Measurements from ENCODE around the gene PKD1. TPM values are rescaled to one million over a fixed set of nuclear protein-coding genes. Genes with fewer than 3 reads are reported as not detected.

The PKD1 gene
- total RNA-seq, 1 experiment from 2014 or later = 58.9 TPM

DNA sequence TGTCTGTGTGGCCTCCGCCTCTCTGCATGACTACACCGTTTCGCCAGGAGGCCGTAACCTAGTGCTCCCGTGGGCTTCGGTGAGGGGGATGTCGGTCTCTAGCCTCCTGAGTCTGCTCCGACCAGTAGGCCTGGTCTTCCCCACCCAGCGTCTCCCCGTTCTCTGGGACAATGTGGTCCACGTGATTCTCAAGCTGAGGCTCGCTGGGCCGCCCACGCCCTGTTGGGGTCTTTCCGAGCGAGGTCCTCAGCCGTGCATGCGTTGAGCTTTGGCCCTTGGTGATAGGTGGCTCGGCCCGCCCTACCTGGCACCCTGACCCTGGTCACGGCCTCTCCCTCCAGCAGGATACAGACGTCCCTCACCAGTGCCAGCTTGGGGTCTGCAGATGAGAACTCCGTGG lies 57.0 kb downstream of the PKD1 start:
- DNase-seq (no peak), ATAC-seq (no peak)
- no peak overlapping the region for H3K4me2 ChIP-seq (ENCODE audit: low read length)
- no peaks in the 10 kb centered on the region for H3K27me3 ChIP-seq (ENCODE audit: low read length)
- no peaks in the 10 kb centered on the region for H3K36me3 ChIP-seq (ENCODE audit: low read depth, low read length)
- H3K27ac ChIP-seq (ENCODE audit: low read length) = no peak overlapping the region
- H3K9me3 ChIP-seq (ENCODE audit: low read length) = no peaks in the 10 kb centered on the region
- H3K79me2 ChIP-seq (ENCODE audit: low read length) = no peaks in the 10 kb centered on the region
- no peaks in the 10 kb centered on the region for H3F3A ChIP-seq (ENCODE audit: low read length, unreplicated experiment)
- no TSS peak for BruUV-seq (replicated peaks)
- H4K20me1 ChIP-seq (ENCODE audit: low read length) = no peaks in the 10 kb centered on the region
- intact Hi-C loops (cut with micrococcal nuclease) = no loop called here
- no peak overlapping the region for H3K4me3 ChIP-seq (ENCODE audit: low read length)
- no peaks in the 10 kb centered on the region for H3K9me2 ChIP-seq (replicated peaks; ENCODE audit: low read length)
- CTCF ChIA-PET = no interaction called here
- no peak overlapping the region for H2AFZ ChIP-seq (ENCODE audit: low read length)
- TF ChIP-seq, protein P1, sequence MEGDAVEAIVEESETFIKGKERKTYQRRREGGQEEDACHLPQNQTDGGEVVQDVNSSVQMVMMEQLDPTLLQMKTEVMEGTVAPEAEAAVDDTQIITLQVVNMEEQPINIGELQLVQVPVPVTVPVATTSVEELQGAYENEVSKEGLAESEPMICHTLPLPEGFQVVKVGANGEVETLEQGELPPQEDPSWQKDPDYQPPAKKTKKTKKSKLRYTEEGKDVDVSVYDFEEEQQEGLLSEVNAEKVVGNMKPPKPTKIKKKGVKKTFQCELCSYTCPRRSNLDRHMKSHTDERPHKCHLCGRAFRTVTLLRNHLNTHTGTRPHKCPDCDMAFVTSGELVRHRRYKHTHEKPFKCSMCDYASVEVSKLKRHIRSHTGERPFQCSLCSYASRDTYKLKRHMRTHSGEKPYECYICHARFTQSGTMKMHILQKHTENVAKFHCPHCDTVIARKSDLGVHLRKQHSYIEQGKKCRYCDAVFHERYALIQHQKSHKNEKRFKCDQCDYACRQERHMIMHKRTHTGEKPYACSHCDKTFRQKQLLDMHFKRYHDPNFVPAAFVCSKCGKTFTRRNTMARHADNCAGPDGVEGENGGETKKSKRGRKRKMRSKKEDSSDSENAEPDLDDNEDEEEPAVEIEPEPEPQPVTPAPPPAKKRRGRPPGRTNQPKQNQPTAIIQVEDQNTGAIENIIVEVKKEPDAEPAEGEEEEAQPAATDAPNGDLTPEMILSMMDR (conservative IDR thresholded peaks at IDR 0.05; ENCODE audit: low read depth, low read length) = no peak
- no peak for TF ChIP-seq EZH2 (IDR thresholded peaks at IDR 0.05; ENCODE audit: low read length, unreplicated experiment)
- TF ChIP-seq EZH2phosphoT487 (IDR thresholded peaks at IDR 0.05; ENCODE audit: borderline replicate concordance, low read length) = no peak
- POLR2A ChIA-PET (ENCODE audit: unreplicated experiment) = no interaction called here
- no peak overlapping the region for H3K9ac ChIP-seq (ENCODE audit: low read length)
- H3K4me1 ChIP-seq (ENCODE audit: insufficient read depth, low read length) = no peaks in the 10 kb centered on the region

DNA sequence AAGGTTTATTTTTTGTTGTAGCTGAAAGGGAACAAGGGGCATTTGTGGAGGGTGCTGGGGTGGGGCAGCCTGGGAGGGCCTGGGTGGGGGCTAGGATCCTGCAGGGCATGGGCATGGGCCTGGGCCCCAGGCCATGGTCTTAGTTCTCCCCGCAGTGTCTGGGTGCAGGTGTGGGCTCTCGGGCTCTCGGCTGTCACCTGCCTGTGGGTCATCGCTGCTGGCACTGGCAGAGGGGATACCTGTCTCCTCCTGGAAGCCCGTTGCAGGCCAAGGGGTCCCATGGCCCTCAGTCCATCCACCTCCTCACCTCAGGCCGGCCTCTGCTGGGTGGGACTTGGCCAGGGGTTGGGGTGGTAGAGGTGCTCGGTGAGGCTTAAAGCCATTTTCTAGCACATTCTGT lies 57.6 kb downstream of the PKD1 start:
- ChIA-PET CTCF (no interaction called here), POLR2A (ENCODE audit: unreplicated experiment) (no interaction called here)
- Histone ChIP-seq H3K4me2 (ENCODE audit: low read length) (no peak overlapping the region), H4K20me1 (ENCODE audit: low read length) (no peaks in the 10 kb centered on the region), H3K27ac (ENCODE audit: low read length) (no peak overlapping the region), H3K9me2 (replicated peaks; ENCODE audit: low read length) (no peaks in the 10 kb centered on the region), H3F3A (ENCODE audit: low read length, unreplicated experiment) (no peaks in the 10 kb centered on the region), H2AFZ (ENCODE audit: low read length) (no peak overlapping the region), H3K9me3 (ENCODE audit: low read length) (no peaks in the 10 kb centered on the region), H3K27me3 (ENCODE audit: low read length) (no peaks in the 10 kb centered on the region), H3K79me2 (ENCODE audit: low read length) (no peaks in the 10 kb centered on the region), H3K9ac (ENCODE audit: low read length) (no peak overlapping the region), H3K4me1 (ENCODE audit: insufficient read depth, low read length) (no peaks in the 10 kb centered on the region), H3K36me3 (ENCODE audit: low read depth, low read length) (no peaks in the 10 kb centered on the region), H3K4me3 (ENCODE audit: low read length) (no peak overlapping the region)
- intact Hi-C loops (cut with micrococcal nuclease) = no loop called here
- BruUV-seq (replicated peaks) = no TSS peak
- no peak for DNase-seq
- TF ChIP-seq EZH2 (IDR thresholded peaks at IDR 0.05; ENCODE audit: low read length, unreplicated experiment) = no peak
- TF ChIP-seq EZH2phosphoT487 (IDR thresholded peaks at IDR 0.05; ENCODE audit: borderline replicate concordance, low read length) = no peak
- TF ChIP-seq, protein P1 (conservative IDR thresholded peaks at IDR 0.05; ENCODE audit: low read depth, low read length) = no peak
- ATAC-seq = no peak

DNA sequence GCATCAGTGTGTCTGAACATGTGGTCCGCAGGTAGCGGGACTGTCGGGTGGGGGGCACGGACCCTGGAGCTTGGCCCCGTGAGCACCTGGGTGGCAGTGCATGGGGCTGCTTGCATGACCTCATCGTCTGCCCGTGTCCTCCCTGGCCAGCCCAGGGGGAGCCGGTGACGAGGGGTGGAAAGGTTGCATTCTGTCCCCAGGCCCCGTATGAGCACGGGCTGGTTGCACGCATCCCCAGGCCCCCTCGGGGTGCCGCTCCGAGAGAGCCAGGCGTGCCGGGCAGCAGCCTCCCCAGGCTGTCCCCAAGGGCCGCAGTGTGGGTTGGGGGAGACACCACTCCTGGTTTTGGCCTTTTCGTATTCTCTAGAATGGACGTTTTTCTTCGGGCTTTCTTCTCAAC lies 58.0 kb downstream of the PKD1 start:
- ATAC-seq = no peak
- TF ChIP-seq EZH2phosphoT487 (IDR thresholded peaks at IDR 0.05; ENCODE audit: borderline replicate concordance, low read length) (no peak), EZH2 (IDR thresholded peaks at IDR 0.05; ENCODE audit: low read length, unreplicated experiment) (no peak)
- TF ChIP-seq, protein P1 (conservative IDR thresholded peaks at IDR 0.05; ENCODE audit: low read depth, low read length) = no peak
- POLR2A ChIA-PET (ENCODE audit: unreplicated experiment) = no interaction called here

More for the DNA sequence above, 58.0 kb downstream of the PKD1 start:
- Histone ChIP-seq H3K27ac (ENCODE audit: low read length) (no peak overlapping the region), H3K4me1 (ENCODE audit: insufficient read depth, low read length) (no peaks in the 10 kb centered on the region), H3K79me2 (ENCODE audit: low read length) (no peaks in the 10 kb centered on the region), H3F3A (ENCODE audit: low read length, unreplicated experiment) (no peaks in the 10 kb centered on the region), H3K4me3 (ENCODE audit: low read length) (no peak overlapping the region), H3K36me3 (ENCODE audit: low read depth, low read length) (no peaks in the 10 kb centered on the region), H4K20me1 (ENCODE audit: low read length) (no peaks in the 10 kb centered on the region), H3K9me3 (ENCODE audit: low read length) (no peaks in the 10 kb centered on the region), H3K4me2 (ENCODE audit: low read length) (no peak overlapping the region), H3K9ac (ENCODE audit: low read length) (no peak overlapping the region), H3K9me2 (replicated peaks; ENCODE audit: low read length) (no peaks in the 10 kb centered on the region), H3K27me3 (ENCODE audit: low read length) (no peaks in the 10 kb centered on the region), H2AFZ (ENCODE audit: low read length) (no peak overlapping the region)
- intact Hi-C loops (cut with micrococcal nuclease) = no loop called here
- CTCF ChIA-PET = no interaction called here
- BruUV-seq (replicated peaks) = TSS peak; percentile 17
- DNase-seq = no peak
